GM18508 (cell line): ENCODE measurements around the gene CTNNBIP1.

Experiments used
- ATAC-seq: cut with Tn5 transposase; IDR thresholded peaks from one replicate; pipeline ENCODE4 v1.9.1; 2021; ENCODE audit warnings: moderate number of reproducible peaks; ENCODE audit not compliant: insufficient read depth, unreplicated experiment

CTNNBIP1 gene

GRCh38 chr1:9905010-9905409 is 5.1 kb downstream of the CTNNBIP1 start:
- ATAC-seq = no peak

- no peak for ATAC-seq
Measured at GRCh38 chr1:9904596-9904995, 5.5 kb downstream of the CTNNBIP1 start.

- ATAC-seq = no peak
Measured at GRCh38 chr1:9903801-9904527, 6.1 kb downstream of the CTNNBIP1 start.

GRCh38 chr1:9902060-9902452 is 8.0 kb downstream of the CTNNBIP1 start:
- no peak for ATAC-seq

- ATAC-seq = no peak
Measured at GRCh38 chr1:9901148-9902059, 8.7 kb downstream of the CTNNBIP1 start.

GRCh38 chr1:9900142-9901043 is 9.7 kb downstream of the CTNNBIP1 start:
- no peak for ATAC-seq

GRCh38 chr1:9894115-9894514 is 16.0 kb downstream of the CTNNBIP1 start:
- no peak for ATAC-seq

- ATAC-seq = no peak
Measured at GRCh38 chr1:9892563-9893528, 17.2 kb downstream of the CTNNBIP1 start.

- ATAC-seq = no peak
Measured at GRCh38 chr1:9891207-9891606, 18.9 kb downstream of the CTNNBIP1 start.

GRCh38 chr1:9890224-9890731 is 19.8 kb downstream of the CTNNBIP1 start:
- ATAC-seq = no peak

GRCh38 chr1:9889411-9889810 is 20.7 kb downstream of the CTNNBIP1 start:
- no peak for ATAC-seq

- no peak for ATAC-seq
Measured at GRCh38 chr1:9888886-9889285, 21.2 kb downstream of the CTNNBIP1 start.

- no peak for ATAC-seq
Measured at GRCh38 chr1:9887070-9887469, 23.0 kb downstream of the CTNNBIP1 start.

- ATAC-seq = no peak
Measured at GRCh38 chr1:9886092-9886742, 23.9 kb downstream of the CTNNBIP1 start.

- no peak for ATAC-seq
Measured at GRCh38 chr1:9884805-9885204, 25.3 kb downstream of the CTNNBIP1 start.

GRCh38 chr1:9883585-9884449 is 26.3 kb downstream of the CTNNBIP1 start:
- ATAC-seq = no peak

- ATAC-seq = no peak
Measured at GRCh38 chr1:9882945-9883303, 27.1 kb downstream of the CTNNBIP1 start.
